ENCODE results near the gene IGFL3.

DNA sequence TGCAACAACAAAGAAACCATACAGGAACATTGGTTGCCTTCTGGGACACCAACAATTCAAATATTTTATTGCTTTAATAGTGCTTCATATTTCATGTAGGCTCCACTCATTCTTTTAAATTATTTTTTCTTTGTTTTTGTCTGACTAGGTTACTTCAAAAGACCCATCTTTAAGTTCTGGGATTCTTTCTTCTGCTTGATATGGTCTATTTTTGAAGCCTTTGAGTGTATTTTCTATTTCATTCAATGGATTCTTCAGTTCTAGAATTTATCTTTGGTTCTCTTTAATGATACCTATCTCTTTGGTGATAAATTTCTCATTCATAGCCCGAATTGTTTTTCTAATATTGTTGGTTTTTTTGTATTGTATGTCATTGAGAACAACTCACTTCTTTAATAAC lies 38.6 kb downstream of the IGFL3 start:
- TF ChIP-seq CTCF (IDR thresholded peaks at IDR 0.05) (no peak), POLR2A (IDR thresholded peaks at IDR 0.05) (no peak)

All from right lobe of liver (tissue), 4 donors.